GM23338 (cell line): ENCODE results near the gene ARHGAP19. TPM values are rescaled to one million over a fixed set of nuclear protein-coding genes. Genes with fewer than 3 reads are reported as not detected.

Experiments used
- ATAC-seq: fragments of 200-7000 bp; cut with Tn5 transposase; 3 replicates; pipeline ENCODE4 v1.9.1; 2020
- DNase-seq: peaks from one replicate; pipeline ENCODE4 v3.0.0-alpha.2; 2015; ENCODE audit warnings: low spot score
- H2AFZ ChIP-seq: fragments of 200-600 bp; sonication (generic); 2 replicates; pipeline ENCODE4 v1.8.0; 2016; ENCODE audit warnings: antibody characterized with exemption, mild to moderate bottlenecking, moderate library complexity
- H3F3A ChIP-seq: fragments of 200-600 bp; sonication (generic); replicated peaks from 2 replicates; pipeline ENCODE4 v1.8.0; 2017; ENCODE audit warnings: antibody characterized with exemption, mixed run types, low read depth
- H3K27ac ChIP-seq: fragments of 200-600 bp; sonication (generic); 2 replicates; pipeline ENCODE4 v1.6.1; 2016; ENCODE audit warnings: low read depth
- H3K27me3 ChIP-seq: fragments of 200-600 bp; sonication (generic); 2 replicates; pipeline ENCODE4 v1.8.0; 2016; ENCODE audit warnings: mild to moderate bottlenecking, mixed run types, moderate library complexity; ENCODE audit not compliant: insufficient read depth
- H3K36me3 ChIP-seq: fragments of 200-600 bp; sonication (generic); 2 replicates; pipeline ENCODE4 v1.8.0; 2016; ENCODE audit warnings: mild to moderate bottlenecking; ENCODE audit not compliant: insufficient read depth
- H3K4me1 ChIP-seq: fragments of 200-600 bp; sonication (generic); 2 replicates; pipeline ENCODE4 v1.8.0; 2016; ENCODE audit warnings: mild to moderate bottlenecking, moderate library complexity; ENCODE audit not compliant: insufficient read depth
- H3K4me2 ChIP-seq: fragments of 200-600 bp; sonication (generic); 2 replicates; pipeline ENCODE4 v1.7.1; 2017; ENCODE audit warnings: mixed run types
- H3K4me3 ChIP-seq: fragments of 200-600 bp; sonication (generic); 2 replicates; pipeline ENCODE4 v1.6.1; 2016; ENCODE audit warnings: mixed run types
- H3K79me2 ChIP-seq: fragments of 200-600 bp; sonication (generic); replicated peaks from 2 replicates; pipeline ENCODE4 v1.8.0; 2017; ENCODE audit warnings: mild to moderate bottlenecking; ENCODE audit not compliant: insufficient read depth
- H3K9me2 ChIP-seq: fragments of 200-600 bp; sonication (generic); 2 replicates; pipeline ENCODE4 v1.8.0; 2017; ENCODE audit not compliant: insufficient read depth
- H4K20me1 ChIP-seq: fragments of 200-600 bp; sonication (generic); replicated peaks from 2 replicates; pipeline ENCODE4 v1.8.0; 2017; ENCODE audit warnings: mild to moderate bottlenecking; ENCODE audit not compliant: insufficient read depth
- H3K27ac Mint-ChIP-seq: 2 replicates; pipeline ENCODE4 v1.8.0; 2020; ENCODE audit warnings: inconsistent platforms, mild to moderate bottlenecking, moderate library complexity, mixed read lengths
- H3K27me3 Mint-ChIP-seq: 3 replicates; pipeline ENCODE4 v1.8.0; 2022; ENCODE audit warnings: low read depth, mild to moderate bottlenecking, moderate library complexity, mixed read lengths, inconsistent platforms; ENCODE audit not compliant: insufficient read depth, poor library complexity
- H3K36me3 Mint-ChIP-seq: 3 replicates; pipeline ENCODE4 v1.8.0; 2021; ENCODE audit warnings: low read depth, mild to moderate bottlenecking, inconsistent platforms, moderate library complexity, mixed read lengths
- H3K4me1 Mint-ChIP-seq: 3 replicates; pipeline ENCODE4 v1.8.0; 2020; ENCODE audit warnings: mild to moderate bottlenecking, inconsistent platforms, mixed read lengths
- H3K4me3 Mint-ChIP-seq: 3 replicates; pipeline ENCODE4 v1.8.0; 2021; ENCODE audit warnings: moderate library complexity, mild to moderate bottlenecking, inconsistent platforms, mixed read lengths
- H3K9me3 Mint-ChIP-seq: 3 replicates; pipeline ENCODE4 v1.8.0; 2020; ENCODE audit warnings: moderate library complexity, mild to moderate bottlenecking, inconsistent platforms, mixed read lengths
- CREB1 ChIP-seq: fragments of 250-450 bp; sonication (Bioruptor Pico); IDR thresholded peaks from 2 replicates; pipeline ENCODE4 v1.5.0; 2020; ENCODE audit warnings: low read depth, mild to moderate bottlenecking, moderate library complexity
- ETS1 ChIP-seq: IDR thresholded peaks from 2 replicates; pipeline ENCODE4 v1.6.1; 2016; ENCODE audit warnings: antibody characterized with exemption
- EZH2 ChIP-seq: fragments of 200-600 bp; sonication (generic); IDR thresholded peaks from one replicate; pipeline ENCODE4 v1.8.0; 2017; ENCODE audit warnings: antibody characterized with exemption, mild to moderate bottlenecking, low read depth; ENCODE audit not compliant: unreplicated experiment
- EZH2phosphoT487 ChIP-seq: fragments of 200-600 bp; sonication (generic); IDR thresholded peaks from one replicate; pipeline ENCODE4 v1.8.1; 2018; ENCODE audit warnings: antibody characterized with exemption; ENCODE audit not compliant: unreplicated experiment
- JUNB ChIP-seq: IDR thresholded peaks from one replicate; pipeline ENCODE4 v1.6.1; 2016; ENCODE audit warnings: antibody characterized with exemption; ENCODE audit not compliant: unreplicated experiment
- NANOG ChIP-seq: IDR thresholded peaks from 2 replicates; pipeline ENCODE4 v1.6.1; 2016; ENCODE audit warnings: antibody characterized with exemption, borderline replicate concordance
- POLR2AphosphoS5 ChIP-seq: IDR thresholded peaks from 2 replicates; pipeline ENCODE4 v1.6.1; 2016; ENCODE audit warnings: antibody characterized with exemption, low read depth
- STAT1 ChIP-seq: IDR thresholded peaks from one replicate; pipeline ENCODE4 v1.6.1; 2016; ENCODE audit warnings: antibody characterized with exemption; ENCODE audit not compliant: unreplicated experiment
- ZNF114 ChIP-seq: fragments of 250-450 bp; sonication (Bioruptor Pico); IDR thresholded peaks from 2 replicates; pipeline ENCODE4 v1.5.0; 2020; ENCODE audit warnings: mild to moderate bottlenecking, moderate library complexity
- ZNF331 ChIP-seq: fragments of 250-450 bp; sonication (Bioruptor Pico); IDR thresholded peaks from 2 replicates; pipeline ENCODE4 v1.5.0; 2020; ENCODE audit warnings: low read depth, mild to moderate bottlenecking, moderate library complexity
- ZNF462 ChIP-seq: fragments of 250-450 bp; sonication (Bioruptor Pico); IDR thresholded peaks from 2 replicates; pipeline ENCODE4 v1.5.0; 2020; ENCODE audit warnings: mild to moderate bottlenecking, moderate library complexity
- polyA plus RNA-seq: library from polyadenylated mRNA; unstranded; fragments of >200 nt; fragmentation: Nextera tagmentation; extraction: Ambion mirVana; gene quantifications from 2 replicates; pipeline ENCODE4 v1.2.1, GENCODE V29; 2016
- total RNA-seq: library from RNA; depleted of rRNA; stranded (reverse); fragments of >200 nt; shearing (Covaris generic); gene quantifications from 2 replicates; pipeline ENCODE4 v1.2.3, GENCODE V29; 2014
- TF ChIP-seq, protein P1 (sequence below), 2 experiments: fragments of 200-600 bp in 1 of 2; sonication (generic) in 1 of 2; conservative IDR thresholded peaks; 2 replicates each; pipeline versions ENCODE4 v1.5.1 to v1.6.1; 2016 to 2017; ENCODE audit warnings: antibody characterized with exemption in 2 of 2, low read depth in 2 of 2, mild to moderate bottlenecking in 2 of 2, moderate library complexity in 1 of 2
- TF ChIP-seq, protein P2 (sequence below): IDR thresholded peaks from one replicate; pipeline ENCODE4 v1.6.1; 2018; ENCODE audit warnings: antibody characterized with exemption; ENCODE audit not compliant: unreplicated experiment

The ARHGAP19 gene
- total and polyA plus RNA-seq, 2 experiments from 2014 or later: 11.5 to 38.8 TPM

- no peak for TF ChIP-seq ETS1
- TF ChIP-seq ZNF462 (CRISPR knock-in tag): no peak
- TF ChIP-seq, protein P1, sequence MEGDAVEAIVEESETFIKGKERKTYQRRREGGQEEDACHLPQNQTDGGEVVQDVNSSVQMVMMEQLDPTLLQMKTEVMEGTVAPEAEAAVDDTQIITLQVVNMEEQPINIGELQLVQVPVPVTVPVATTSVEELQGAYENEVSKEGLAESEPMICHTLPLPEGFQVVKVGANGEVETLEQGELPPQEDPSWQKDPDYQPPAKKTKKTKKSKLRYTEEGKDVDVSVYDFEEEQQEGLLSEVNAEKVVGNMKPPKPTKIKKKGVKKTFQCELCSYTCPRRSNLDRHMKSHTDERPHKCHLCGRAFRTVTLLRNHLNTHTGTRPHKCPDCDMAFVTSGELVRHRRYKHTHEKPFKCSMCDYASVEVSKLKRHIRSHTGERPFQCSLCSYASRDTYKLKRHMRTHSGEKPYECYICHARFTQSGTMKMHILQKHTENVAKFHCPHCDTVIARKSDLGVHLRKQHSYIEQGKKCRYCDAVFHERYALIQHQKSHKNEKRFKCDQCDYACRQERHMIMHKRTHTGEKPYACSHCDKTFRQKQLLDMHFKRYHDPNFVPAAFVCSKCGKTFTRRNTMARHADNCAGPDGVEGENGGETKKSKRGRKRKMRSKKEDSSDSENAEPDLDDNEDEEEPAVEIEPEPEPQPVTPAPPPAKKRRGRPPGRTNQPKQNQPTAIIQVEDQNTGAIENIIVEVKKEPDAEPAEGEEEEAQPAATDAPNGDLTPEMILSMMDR (conservative IDR thresholded peaks at IDR 0.05; ENCODE audit: low read depth in 2 of 2): no peak
- no peak for TF ChIP-seq EZH2
- no peak for TF ChIP-seq ZNF331 (CRISPR knock-in tag)
- TF ChIP-seq NANOG: no peak
- no peak for TF ChIP-seq CREB1 (CRISPR knock-in tag)
- no peak for TF ChIP-seq EZH2phosphoT487
- no peak for TF ChIP-seq JUNB
- no peak for TF ChIP-seq STAT1
- no peak for TF ChIP-seq ZNF114 (CRISPR knock-in tag)
- TF ChIP-seq, protein P2, sequence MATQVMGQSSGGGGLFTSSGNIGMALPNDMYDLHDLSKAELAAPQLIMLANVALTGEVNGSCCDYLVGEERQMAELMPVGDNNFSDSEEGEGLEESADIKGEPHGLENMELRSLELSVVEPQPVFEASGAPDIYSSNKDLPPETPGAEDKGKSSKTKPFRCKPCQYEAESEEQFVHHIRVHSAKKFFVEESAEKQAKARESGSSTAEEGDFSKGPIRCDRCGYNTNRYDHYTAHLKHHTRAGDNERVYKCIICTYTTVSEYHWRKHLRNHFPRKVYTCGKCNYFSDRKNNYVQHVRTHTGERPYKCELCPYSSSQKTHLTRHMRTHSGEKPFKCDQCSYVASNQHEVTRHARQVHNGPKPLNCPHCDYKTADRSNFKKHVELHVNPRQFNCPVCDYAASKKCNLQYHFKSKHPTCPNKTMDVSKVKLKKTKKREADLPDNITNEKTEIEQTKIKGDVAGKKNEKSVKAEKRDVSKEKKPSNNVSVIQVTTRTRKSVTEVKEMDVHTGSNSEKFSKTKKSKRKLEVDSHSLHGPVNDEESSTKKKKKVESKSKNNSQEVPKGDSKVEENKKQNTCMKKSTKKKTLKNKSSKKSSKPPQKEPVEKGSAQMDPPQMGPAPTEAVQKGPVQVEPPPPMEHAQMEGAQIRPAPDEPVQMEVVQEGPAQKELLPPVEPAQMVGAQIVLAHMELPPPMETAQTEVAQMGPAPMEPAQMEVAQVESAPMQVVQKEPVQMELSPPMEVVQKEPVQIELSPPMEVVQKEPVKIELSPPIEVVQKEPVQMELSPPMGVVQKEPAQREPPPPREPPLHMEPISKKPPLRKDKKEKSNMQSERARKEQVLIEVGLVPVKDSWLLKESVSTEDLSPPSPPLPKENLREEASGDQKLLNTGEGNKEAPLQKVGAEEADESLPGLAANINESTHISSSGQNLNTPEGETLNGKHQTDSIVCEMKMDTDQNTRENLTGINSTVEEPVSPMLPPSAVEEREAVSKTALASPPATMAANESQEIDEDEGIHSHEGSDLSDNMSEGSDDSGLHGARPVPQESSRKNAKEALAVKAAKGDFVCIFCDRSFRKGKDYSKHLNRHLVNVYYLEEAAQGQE: no peak
- TF ChIP-seq POLR2AphosphoS5: no peak
- Histone ChIP-seq H3F3A (no peaks in the 10 kb centered on the region), H2AFZ (no peak overlapping the region), H3K4me2 (no peak overlapping the region), H3K36me3 (peaks cover 1% of the 10 kb centered on the region), H3K27ac (no peak overlapping the region), H3K4me1 (peaks cover 8% of the 10 kb centered on the region), H3K9me2 (no peaks in the 10 kb centered on the region), H3K4me3 (no peak overlapping the region), H4K20me1 (peaks cover 9% of the 10 kb centered on the region; the same call in 1 of the 2 replicates), H3K79me2 (no peaks in the 10 kb centered on the region), H3K27me3 (no peaks in the 10 kb centered on the region)
- no peak overlapping the region for H3K4me3 Mint-ChIP-seq
- ATAC-seq (no peak), DNase-seq (no peak)
- peaks cover 18% of the 10 kb centered on the region for H3K36me3 Mint-ChIP-seq
- H3K27ac Mint-ChIP-seq: no peak overlapping the region
- H3K9me3 Mint-ChIP-seq: no peaks in the 10 kb centered on the region
- peaks cover 5% of the 10 kb centered on the region; the same call in 1 of the 3 replicates for H3K4me1 Mint-ChIP-seq
- peaks cover 2% of the 10 kb centered on the region for H3K27me3 Mint-ChIP-seq
These were observed 53.6 kb downstream of the ARHGAP19 start for GRCh38 chr10:97238855-97239254.
